ENCODE measurements around the gene CHST6. TPM values are rescaled to one million over a fixed set of nuclear protein-coding genes. Genes with fewer than 3 reads are reported as not detected.
"Not testable (repeated sequence)": the region's sequence is repeated elsewhere in the genome, so short reads cannot be mapped to it uniquely, and the experiment has no call there.

CHST6 gene
- total and polyA plus RNA-seq, 3 donors from 2014 or later, result 1.1 to 9.4 (median 6.1) TPM

DNA sequence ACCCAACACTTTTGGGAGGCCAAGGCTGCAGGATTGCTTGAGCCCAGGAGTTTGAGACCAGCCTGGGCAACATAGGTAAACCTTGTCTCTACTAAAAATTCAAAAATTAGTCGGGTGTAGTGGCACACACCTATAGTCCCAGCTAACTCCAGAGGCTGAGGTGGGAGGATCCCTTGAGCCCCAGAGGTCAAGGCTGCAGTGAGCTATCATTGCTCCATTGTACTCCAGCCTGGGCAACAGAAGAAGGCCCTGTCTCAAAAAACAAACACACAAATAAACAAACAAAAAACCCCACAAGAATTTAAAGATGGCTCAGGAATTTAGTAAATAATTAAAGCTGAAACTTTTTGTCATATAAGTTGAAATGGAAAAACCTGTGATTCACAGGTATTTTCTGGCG is 28.5 kb downstream of the CHST6 start:
- intact Hi-C loops (cut with DNase I; ENCODE audit: low total_unique reads), result no loop called here
- no peak for TF ChIP-seq POLR2A (IDR thresholded peaks at IDR 0.05)
- TF ChIP-seq, protein P1, sequence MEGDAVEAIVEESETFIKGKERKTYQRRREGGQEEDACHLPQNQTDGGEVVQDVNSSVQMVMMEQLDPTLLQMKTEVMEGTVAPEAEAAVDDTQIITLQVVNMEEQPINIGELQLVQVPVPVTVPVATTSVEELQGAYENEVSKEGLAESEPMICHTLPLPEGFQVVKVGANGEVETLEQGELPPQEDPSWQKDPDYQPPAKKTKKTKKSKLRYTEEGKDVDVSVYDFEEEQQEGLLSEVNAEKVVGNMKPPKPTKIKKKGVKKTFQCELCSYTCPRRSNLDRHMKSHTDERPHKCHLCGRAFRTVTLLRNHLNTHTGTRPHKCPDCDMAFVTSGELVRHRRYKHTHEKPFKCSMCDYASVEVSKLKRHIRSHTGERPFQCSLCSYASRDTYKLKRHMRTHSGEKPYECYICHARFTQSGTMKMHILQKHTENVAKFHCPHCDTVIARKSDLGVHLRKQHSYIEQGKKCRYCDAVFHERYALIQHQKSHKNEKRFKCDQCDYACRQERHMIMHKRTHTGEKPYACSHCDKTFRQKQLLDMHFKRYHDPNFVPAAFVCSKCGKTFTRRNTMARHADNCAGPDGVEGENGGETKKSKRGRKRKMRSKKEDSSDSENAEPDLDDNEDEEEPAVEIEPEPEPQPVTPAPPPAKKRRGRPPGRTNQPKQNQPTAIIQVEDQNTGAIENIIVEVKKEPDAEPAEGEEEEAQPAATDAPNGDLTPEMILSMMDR (IDR thresholded peaks at IDR 0.05), result no peak
- Histone ChIP-seq H3K4me1 (peaks cover 9% of the 10 kb centered on the region), H3K4me3 (no peak overlapping the region), H3K36me3 (ENCODE audit: low read depth, missing control alignments) (no peaks in the 10 kb centered on the region), H3K27me3 (no peaks in the 10 kb centered on the region), H3K27ac (no peak overlapping the region), H3K9me3 (no peaks in the 10 kb centered on the region)
- 70 to 75% methylated on average over 2 of the region's 2 CpGs for WGBS, 2 donors
- DNase-seq, result no peak

DNA sequence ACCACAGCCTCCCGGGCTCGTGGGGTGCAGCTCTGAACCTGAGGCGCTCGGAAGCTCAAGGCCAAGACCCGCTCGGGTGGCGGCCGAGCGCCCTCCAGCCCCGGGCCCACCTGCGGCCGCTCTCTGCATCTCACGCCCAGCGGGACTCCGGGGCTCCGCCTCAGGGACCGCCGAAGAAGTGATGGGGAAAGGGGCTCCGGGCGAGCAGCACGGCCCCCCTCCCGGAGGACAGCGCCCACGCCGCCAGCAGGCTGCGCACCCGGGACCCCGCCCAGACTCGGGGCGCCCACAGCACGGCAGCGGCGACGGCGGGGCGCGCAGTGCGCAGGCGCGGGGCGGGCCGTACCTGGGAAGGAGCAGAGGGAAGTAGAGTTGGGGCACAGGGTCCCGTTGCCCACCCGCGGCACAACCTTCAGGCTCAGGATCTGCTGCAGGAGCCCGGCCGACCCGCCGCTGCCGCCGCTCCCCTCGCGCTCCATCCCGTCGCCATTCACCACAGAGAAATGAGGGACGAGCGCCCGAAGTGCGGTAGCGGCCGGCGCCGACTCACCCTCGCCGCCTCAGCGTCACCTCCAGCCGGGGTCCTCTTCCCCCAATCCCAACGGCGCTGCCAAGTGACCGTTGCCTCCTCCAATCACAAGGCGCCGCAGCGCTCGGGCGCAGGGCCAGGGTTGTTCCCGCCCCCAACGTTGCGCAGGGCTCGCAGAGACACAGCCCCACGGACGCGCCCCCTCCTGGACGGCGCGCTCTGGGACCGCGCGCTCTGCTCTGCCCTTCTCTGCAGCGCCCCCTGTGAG is 30.9 kb downstream of the CHST6 start, which contains the start of gene TMEM170A:
Gene TMEM170A, minus strand, starts transcription at position 568 of the 797 bp plus-strand sequence. Its CDS starts 89 bp downstream, at position 479.
- Histone ChIP-seq H3K9me3 (no peaks in the 10 kb centered on the region), H3K36me3 (ENCODE audit: low read depth, missing control alignments) (no peaks in the 10 kb centered on the region), H3K4me1 (peaks cover 9% of the 10 kb centered on the region), H3K4me3 (peak within 1 kb of the TSS; percentile 93 to 97), H3K27me3 (no peaks in the 10 kb centered on the region), H3K27ac (peak within 1 kb of the TSS; percentile 91 to 94)
- peak; percentile 99 for DNase-seq
- TF ChIP-seq, protein P1 (IDR thresholded peaks at IDR 0.05), result peak; percentile 100
- no peak for TF ChIP-seq POLR2A (IDR thresholded peaks at IDR 0.05)
- intact Hi-C loops (cut with DNase I; ENCODE audit: low total_unique reads), result no loop called here
- 0 to 1% methylated on average over 1 to 62 of the region's 89 CpGs for WGBS, 2 donors

DNA sequence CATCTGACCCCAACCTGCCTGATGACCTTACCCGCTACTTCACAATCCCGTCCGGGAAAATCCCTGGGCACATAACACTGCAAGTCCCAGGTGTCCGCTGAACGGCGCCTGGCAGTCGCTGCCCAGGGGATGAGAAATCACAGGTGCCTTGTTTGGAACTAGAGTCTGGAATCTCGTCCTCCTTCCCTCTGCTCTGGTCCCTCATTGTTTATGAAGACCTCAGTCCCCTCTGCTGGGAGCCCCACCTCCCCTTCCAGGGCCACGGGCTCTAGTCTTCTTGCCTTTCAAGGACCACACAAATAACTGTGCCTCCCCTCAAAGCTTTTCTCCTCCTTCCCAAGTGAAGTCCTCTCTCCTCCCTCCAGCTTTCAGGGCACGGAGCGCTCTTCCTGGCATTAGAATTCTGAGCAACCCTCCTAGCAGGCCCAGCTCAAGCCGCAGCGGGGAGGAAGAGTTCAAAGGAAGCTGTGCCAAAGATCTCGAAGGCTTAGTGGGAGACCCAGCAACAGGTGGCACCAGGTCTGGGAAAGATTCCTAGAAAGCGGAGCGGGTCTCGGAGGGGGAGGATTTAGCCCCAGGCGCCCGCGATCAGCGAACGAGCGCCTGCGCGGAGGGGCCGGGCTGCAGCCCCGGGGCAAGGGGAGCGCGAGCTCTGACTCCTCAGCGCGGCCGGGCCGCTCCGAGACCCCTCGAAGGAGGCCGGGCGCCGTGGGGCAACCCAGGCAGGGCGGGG is 31.7 kb downstream of the CHST6 start:
- H3K27ac ChIP-seq, result peak overlapping the region; percentile 91 to 94
- H3K4me1 ChIP-seq; H3K9me3 ChIP-seq; DNase-seq; H3K27me3 ChIP-seq; H3K36me3 ChIP-seq (ENCODE audit: low read depth, missing control alignments); intact Hi-C loops (cut with DNase I; ENCODE audit: low total_unique reads): not testable (repeated sequence)
- H3K4me3 ChIP-seq, result peak overlapping the region; percentile 93 to 97
- WGBS, 2 donors, result 1 to 2% methylated on average over 12 to 34 of the region's 39 CpGs

DNA sequence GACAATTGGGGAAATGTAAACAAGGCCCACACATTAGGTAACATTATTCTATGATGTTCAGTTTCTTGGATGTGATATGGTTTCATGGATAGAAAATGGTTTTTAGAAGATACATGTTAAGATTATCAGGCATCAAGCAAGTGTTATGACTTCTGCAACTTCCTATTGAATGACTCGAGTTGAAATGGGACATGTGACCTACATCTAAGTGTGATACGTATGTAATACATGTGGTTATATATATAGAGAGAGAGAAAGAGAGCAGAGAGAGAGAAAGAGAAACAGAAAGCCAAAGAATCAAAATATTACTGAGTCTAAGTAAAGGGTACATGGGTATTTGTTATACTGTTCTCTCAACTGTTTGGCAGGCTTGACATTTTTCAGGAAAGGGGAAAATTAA is 32.4 kb downstream of the CHST6 start:
- no peak for TF ChIP-seq POLR2A (IDR thresholded peaks at IDR 0.05)
- TF ChIP-seq, protein P1 (IDR thresholded peaks at IDR 0.05), result no peak
- no peak overlapping the region for H3K27ac ChIP-seq
- no peak overlapping the region for H3K4me3 ChIP-seq
- WGBS, 2 donors, result 17 to 22% methylated on average over 2 of the region's 2 CpGs
- H3K4me1 ChIP-seq, result peaks cover 9% of the 10 kb centered on the region
- intact Hi-C loops (cut with DNase I; ENCODE audit: low total_unique reads), result no loop called here
- DNase-seq, result no peak
- H3K9me3 ChIP-seq, result no peaks in the 10 kb centered on the region
- H3K27me3 ChIP-seq, result no peaks in the 10 kb centered on the region
- H3K36me3 ChIP-seq (ENCODE audit: low read depth, missing control alignments), result no peaks in the 10 kb centered on the region

DNA sequence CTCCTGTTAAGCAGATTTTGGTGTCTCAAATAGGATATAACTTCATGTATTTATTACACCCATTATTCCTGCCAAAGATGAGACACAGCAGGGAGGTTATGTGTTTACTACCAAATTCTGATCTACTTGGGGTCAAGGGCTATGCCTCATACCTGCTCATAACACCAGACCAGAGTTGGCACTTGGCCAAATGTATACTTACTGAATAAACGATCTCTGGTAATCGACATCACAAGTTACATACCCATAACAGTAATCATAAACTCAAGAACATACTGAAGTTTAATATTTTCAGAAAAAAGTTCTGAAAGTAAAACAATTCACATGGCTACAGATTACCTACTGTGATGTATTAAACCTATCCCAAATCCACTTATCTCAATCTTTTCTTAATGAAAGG is 33.7 kb downstream of the CHST6 start:
- no peaks in the 10 kb centered on the region for H3K36me3 ChIP-seq (ENCODE audit: low read depth, missing control alignments)
- no peak overlapping the region for H3K27ac ChIP-seq
- TF ChIP-seq, protein P1 (IDR thresholded peaks at IDR 0.05), result no peak
- no peak overlapping the region for H3K4me3 ChIP-seq
- WGBS, 2 donors, result 83 to 91% methylated on average over 2 of the region's 2 CpGs
- H3K9me3 ChIP-seq, result no peaks in the 10 kb centered on the region
- no peaks in the 10 kb centered on the region for H3K27me3 ChIP-seq
- intact Hi-C loops (cut with DNase I; ENCODE audit: low total_unique reads), result no loop called here
- peaks cover 9% of the 10 kb centered on the region for H3K4me1 ChIP-seq
- no peak for DNase-seq
